Upper lobe of left lung (tissue), 6 donors: ENCODE data around the gene RASD2. TPM values are rescaled to one million over a fixed set of nuclear protein-coding genes. Genes with fewer than 3 reads are reported as not detected.

ENCODE experiments used
- ATAC-seq, 2 donors: fragments of 200-7000 bp; cut with Tn5 transposase; one replicate each; pipeline ENCODE4 v1.9.1; 2022; ENCODE audit warnings: mild to moderate bottlenecking in 2 of 2, moderate library complexity in 2 of 2; ENCODE audit not compliant: low FRiP score in 2 of 2
- DNase-seq, 2 donors: peaks; one replicate each; pipeline ENCODE4 v3.0.0-alpha.2; 2019 to 2020
- H3K27ac ChIP-seq, 4 donors: fragments of 200-600 bp; sonication (generic); one replicate each; pipeline ENCODE4 v1.5.1; 2016 to 2019
- H3K27me3 ChIP-seq, 4 donors: fragments of 200-600 bp; sonication (generic); one replicate each; pipeline ENCODE4 v1.5.1; 2017 to 2019
- H3K36me3 ChIP-seq, 4 donors: fragments of 200-600 bp; sonication (generic); one replicate each; pipeline ENCODE4 v1.5.1; 2016 to 2019
- H3K4me1 ChIP-seq, 4 donors: fragments of 200-600 bp; sonication (generic); one replicate each; pipeline ENCODE4 v1.5.1; 2018 to 2019
- H3K4me3 ChIP-seq, 4 donors: fragments of 200-600 bp; sonication (generic); one replicate each; pipeline ENCODE4 v1.5.1; 2017 to 2019; ENCODE audit warnings: mild to moderate bottlenecking in 2 of 4, moderate library complexity in 1 of 4
- H3K9me3 ChIP-seq, 4 donors: fragments of 200-600 bp; sonication (generic); one replicate each; pipeline ENCODE4 v1.5.1; 2018 to 2019
- CTCF ChIP-seq, 6 experiments: fragments of 450-650 bp in 4 of 6; fragments of 200-600 bp in 2 of 6; sonication (generic) in 2 of 6; IDR thresholded peaks; one replicate each; pipeline ENCODE4 v1.5.1; 2016 to 2019; ENCODE audit warnings: antibody characterized with exemption in 6 of 6
- EP300 ChIP-seq, 4 donors: sonication (generic); formaldehyde crosslinking; IDR thresholded peaks; one replicate each; pipeline ENCODE4 v1.5.1; 2017; ENCODE audit warnings: antibody characterized with exemption in 4 of 4, control low read depth in 2 of 4
- POLR2A ChIP-seq, 4 donors: fragments of 450-650 bp; IDR thresholded peaks; one replicate each; pipeline ENCODE4 v1.5.1; 2016 to 2017; ENCODE audit warnings: antibody characterized with exemption in 4 of 4, mild to moderate bottlenecking in 2 of 4
- POLR2AphosphoS5 ChIP-seq, 2 donors: sonication (generic); formaldehyde crosslinking; IDR thresholded peaks; one replicate each; pipeline ENCODE4 v1.5.1; 2017; ENCODE audit warnings: antibody characterized with exemption in 2 of 2
- WGBS, 2 donors: methylation state at CpG; one replicate each; pipeline ENCODE4 v1.1.5; 2017 to 2018; 5-methylcytosine and 5-hydroxymethylcytosine counted together
- total RNA-seq, 6 donors: library from RNA; depleted of rRNA in 4 of 6; stranded (reverse); fragments of >200 nt in 4 of 6; gene quantifications; one replicate each; pipeline versions ENCODE4 v1.1.0 to v1.2.1, GENCODE V29; 2016 to 2021
- donor health status: DM: no; HTN: no; CAD: no; lungs with moderate emphysema.
- donor health status: DM: no; HTN: yes; CAD: no; lungs with severe emphysema.

The RASD2 gene
- total RNA-seq, 6 donors from 2014 or later = 0.49 to 4.2 (median 1.7) TPM

- Histone ChIP-seq H3K4me3 (no peak overlapping the region), H3K36me3 (no peaks in the 10 kb centered on the region), H3K4me1 (no peaks in the 10 kb centered on the region), H3K27me3 (no peaks in the 10 kb centered on the region), H3K9me3 (peaks cover 0 to 5% (median 0%) of the 10 kb centered on the region in 4 donors), H3K27ac (no peak overlapping the region)
- TF ChIP-seq POLR2AphosphoS5 (IDR thresholded peaks at IDR 0.05) (no peak), POLR2A (IDR thresholded peaks at IDR 0.05) (no peak), EP300 (IDR thresholded peaks at IDR 0.05) (no peak), CTCF (IDR thresholded peaks at IDR 0.05) (no peak)
- no peak for DNase-seq
- 62 to 67% methylated on average over 2 of the region's 2 CpGs for WGBS, 2 donors
- no peak for ATAC-seq
Observed at GRCh38 chr22:35559354-35560005, 18.8 kb downstream of the RASD2 start.

- ATAC-seq (no peak), DNase-seq (no peak)
- Histone ChIP-seq H3K9me3 (peaks cover 0 to 5% (median 0%) of the 10 kb centered on the region in 4 donors), H3K4me1 (no peaks in the 10 kb centered on the region), H3K27ac (no peak overlapping the region), H3K36me3 (no peaks in the 10 kb centered on the region), H3K4me3 (no peak overlapping the region), H3K27me3 (no peaks in the 10 kb centered on the region)
- TF ChIP-seq EP300 (IDR thresholded peaks at IDR 0.05) = no peak
- no peak for TF ChIP-seq POLR2AphosphoS5 (IDR thresholded peaks at IDR 0.05)
- TF ChIP-seq CTCF (IDR thresholded peaks at IDR 0.05) = no peak
- TF ChIP-seq POLR2A (IDR thresholded peaks at IDR 0.05) = no peak
- 63 to 64% methylated on average over 5 of the region's 5 CpGs for WGBS, 2 donors
Observed at GRCh38 chr22:35560366-35560765, 19.7 kb downstream of the RASD2 start.

GRCh38 chr22:35560824-35561223, 20.2 kb downstream of the RASD2 start:
- Histone ChIP-seq H3K27me3 (no peaks in the 10 kb centered on the region), H3K4me1 (no peaks in the 10 kb centered on the region), H3K36me3 (no peaks in the 10 kb centered on the region), H3K4me3 (no peak overlapping the region), H3K9me3 (peaks cover 0 to 5% (median 0%) of the 10 kb centered on the region in 4 donors), H3K27ac (no peak overlapping the region)
- DNase-seq (no peak), ATAC-seq (no peak)
- WGBS, 2 donors = 88 to 95% methylated on average over 1 of the region's 1 CpG
- TF ChIP-seq CTCF (IDR thresholded peaks at IDR 0.05) (no peak), EP300 (IDR thresholded peaks at IDR 0.05) (no peak)

- TF ChIP-seq POLR2A (IDR thresholded peaks at IDR 0.05) = no peak
- no peak for TF ChIP-seq CTCF (IDR thresholded peaks at IDR 0.05)
- no peak for TF ChIP-seq POLR2AphosphoS5 (IDR thresholded peaks at IDR 0.05)
- no peak for TF ChIP-seq EP300 (IDR thresholded peaks at IDR 0.05)
- ATAC-seq (no peak), DNase-seq (no peak)
- 87% methylated on average over 20 of the region's 20 CpGs for WGBS, 2 donors
- Histone ChIP-seq H3K27ac (no peak overlapping the region), H3K4me3 (no peak overlapping the region), H3K36me3 (no peaks in the 10 kb centered on the region), H3K4me1 (no peaks in the 10 kb centered on the region), H3K27me3 (no peaks in the 10 kb centered on the region), H3K9me3 (peaks cover 0 to 5% (median 0%) of the 10 kb centered on the region in 4 donors)
Observed at GRCh38 chr22:35561796-35562526, 21.3 kb downstream of the RASD2 start.
